HS-5 (cell line): ENCODE measurements around the gene NAP1L4.
"Not testable (repeated sequence)": the region's sequence is repeated elsewhere in the genome, so short reads cannot be mapped to it uniquely, and the experiment has no call there.

Experiments
- DNase-seq: peaks from one replicate; pipeline ENCODE4 v3.0.0-alpha.2; 2012; ENCODE audit warnings: low read depth

The NAP1L4 gene

DNA sequence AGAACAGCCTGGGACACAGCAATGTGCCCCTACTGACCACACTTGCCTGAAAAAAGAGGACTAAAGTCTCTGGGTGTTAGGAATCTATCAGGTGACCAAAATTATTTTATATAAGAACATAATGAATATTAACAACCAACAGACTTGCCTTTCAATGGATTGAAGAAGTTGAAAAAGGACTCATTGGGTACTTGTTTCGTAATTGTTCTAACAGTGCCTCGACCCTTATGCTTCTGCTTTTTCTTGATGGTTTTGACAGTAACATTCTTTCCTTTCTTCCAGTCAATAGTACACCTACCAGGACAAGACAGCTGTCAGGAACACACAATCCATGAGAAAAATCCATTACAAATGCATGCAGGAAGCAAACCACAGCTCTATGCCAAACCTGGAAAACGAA is 33.9 kb downstream of the NAP1L4 start:
- DNase-seq, result no peak

DNA sequence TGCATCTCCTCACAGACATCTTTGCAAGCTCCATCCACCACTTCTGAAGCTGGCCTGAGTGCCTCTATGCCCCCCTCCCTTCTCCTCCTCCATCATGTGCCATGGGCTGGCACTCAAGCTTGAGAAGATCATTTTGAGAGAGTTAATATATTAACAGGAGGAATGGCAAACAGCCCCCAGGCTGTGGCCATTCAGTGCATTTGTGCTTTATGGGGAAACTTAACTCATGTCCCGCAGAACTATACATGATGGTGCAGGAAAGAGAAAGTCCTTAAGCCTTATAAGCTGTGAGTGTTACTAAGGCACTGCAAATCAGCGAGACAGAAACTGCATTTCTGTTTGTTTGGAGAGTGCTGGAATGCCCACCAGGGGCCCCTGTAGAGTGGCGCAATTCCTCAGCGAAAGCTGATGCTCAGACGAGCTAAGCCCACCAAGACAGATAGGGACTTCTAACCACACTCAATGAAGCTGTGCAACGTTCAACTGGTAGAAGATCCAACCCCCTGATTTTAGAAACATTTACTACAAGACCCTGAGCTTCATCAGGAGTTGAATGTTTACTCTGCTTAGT is 36.1 kb downstream of the NAP1L4 start:
- no peak for DNase-seq

DNA sequence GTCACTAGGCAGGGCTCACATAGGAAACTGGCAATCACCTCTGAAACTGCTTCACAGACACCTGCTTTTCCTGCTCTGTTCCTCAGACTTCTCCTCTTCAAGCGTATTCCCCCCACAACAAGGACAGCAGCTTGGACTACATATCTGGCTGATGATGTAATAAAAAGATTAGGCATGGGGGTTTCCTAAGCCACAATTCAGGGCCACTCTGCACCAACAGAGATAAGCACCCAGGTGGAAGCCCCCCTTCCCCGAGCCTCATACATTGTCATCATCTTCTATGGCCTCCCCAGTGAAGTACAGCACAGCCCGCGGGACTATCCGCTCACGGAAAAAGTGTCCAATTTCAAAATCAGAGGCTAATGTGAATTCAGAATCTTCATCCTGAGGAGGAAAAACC is 37.9 kb downstream of the NAP1L4 start:
- DNase-seq, result no peak

DNA sequence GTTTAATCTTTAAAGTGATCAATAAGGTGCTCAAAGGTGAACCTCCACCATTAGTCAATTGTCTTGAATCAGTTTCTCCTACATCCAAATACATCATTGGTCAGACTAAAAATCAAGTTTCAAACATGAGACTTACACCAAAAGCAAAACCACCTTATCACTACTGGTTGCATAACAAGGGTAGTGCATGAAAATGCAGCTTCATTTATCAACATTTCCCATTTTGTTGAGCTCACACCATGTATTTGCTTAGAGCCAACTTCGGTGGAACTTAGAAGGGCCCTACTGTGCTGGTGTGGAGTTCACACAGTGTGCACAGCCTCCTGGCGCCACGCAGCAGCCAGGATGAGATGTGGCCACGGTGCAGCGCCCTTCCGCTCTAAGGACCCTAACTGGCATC is 39.8 kb downstream of the NAP1L4 start:
- no peak for DNase-seq

DNA sequence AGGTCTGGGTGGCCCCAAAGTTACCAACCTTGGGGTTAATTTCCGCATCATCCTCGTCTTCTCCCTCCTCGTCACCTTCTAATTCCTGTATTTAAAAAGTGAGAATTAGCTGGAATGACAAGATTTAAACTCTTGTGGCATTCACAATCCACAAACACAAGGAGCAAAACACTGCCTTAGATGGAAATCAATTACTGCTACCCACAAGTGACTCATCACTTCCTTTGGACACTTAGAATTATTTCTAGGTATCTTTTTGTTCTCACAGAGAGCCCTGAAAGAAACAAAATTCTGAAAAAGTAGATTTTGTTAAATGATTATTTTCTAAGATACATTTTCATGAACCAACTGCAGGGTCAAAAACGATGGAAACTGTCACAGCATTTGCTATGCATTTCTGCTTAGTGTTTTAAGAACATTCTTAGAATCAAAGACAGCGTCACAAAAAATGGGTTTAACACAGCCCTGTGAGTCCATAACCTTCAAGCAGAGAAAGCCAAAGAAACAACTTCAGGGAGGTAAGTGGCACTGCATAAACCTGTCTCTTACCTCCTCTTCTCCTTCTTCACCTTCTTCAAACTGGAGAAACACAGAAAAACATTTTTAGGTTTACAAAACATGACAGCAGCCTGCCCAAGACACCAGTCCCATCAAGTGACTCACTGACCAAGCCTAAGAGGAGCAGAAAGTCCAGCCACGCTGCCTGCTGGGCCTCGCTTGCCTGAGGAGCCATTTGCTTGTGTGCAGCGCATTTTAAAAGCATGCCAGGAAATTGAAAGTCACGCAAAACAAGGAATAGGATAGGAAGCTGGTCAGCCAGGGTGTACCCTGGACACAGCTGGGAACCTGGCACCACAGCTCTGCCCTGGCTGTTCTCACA is 40.7 kb downstream of the NAP1L4 start:
- DNase-seq, result no peak

DNA sequence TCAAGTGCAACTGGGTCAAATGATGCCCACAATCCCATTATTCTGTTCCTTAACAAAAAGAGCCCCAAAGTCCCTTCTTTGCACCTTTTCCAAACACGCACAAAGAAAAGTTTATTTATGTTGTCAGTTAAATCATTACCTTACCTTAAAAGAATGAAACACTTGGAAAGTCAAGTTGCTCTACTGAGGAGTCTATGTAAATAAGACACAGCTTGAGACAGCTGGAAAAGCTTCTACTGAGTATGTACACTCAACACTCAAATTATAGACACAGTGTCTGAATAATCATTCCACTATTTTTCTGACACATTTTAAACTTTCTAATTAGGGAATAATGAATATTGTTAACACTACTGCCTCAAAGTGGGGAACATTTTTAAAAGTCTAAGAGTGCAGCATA is 41.3 kb downstream of the NAP1L4 start:
- no peak for DNase-seq

DNA sequence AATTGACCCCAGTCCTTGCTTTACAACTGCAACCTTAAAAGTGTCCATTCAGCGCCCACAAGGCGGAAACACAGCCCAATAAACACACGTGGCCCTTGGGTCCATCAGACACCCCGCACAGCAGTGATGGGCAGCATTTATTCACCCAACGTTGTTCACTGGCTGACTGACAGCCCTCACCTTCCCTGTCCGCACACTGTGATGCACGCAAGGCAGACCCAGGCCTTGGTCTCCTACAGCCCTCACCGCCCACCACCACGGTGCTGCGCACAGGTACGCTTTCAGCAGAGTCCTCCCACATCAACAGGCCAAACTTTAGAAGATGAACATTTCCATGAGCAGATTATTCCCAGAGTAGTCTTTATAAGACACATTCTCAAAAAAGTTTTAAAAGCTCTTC is 42.2 kb downstream of the NAP1L4 start:
- DNase-seq, result no peak

DNA sequence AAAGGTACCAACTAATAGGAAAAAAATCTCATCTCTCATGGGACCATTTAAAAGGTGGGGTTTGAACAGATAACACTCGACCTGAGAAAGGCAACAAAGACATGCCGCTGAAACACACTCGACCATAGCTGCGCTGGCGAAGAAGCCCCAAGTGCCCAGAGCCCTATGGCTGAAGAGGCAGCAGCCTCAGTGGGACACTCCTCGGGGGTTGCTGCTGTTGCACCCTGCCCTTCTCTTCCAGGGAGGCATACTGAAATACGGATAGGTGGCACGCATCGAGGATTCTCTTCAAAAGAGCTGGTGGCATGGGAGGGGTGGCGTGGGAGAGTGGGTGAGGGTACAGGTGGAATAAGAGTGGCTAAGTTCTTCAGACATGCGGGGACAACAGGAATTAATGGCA is 44.4 kb downstream of the NAP1L4 start:
- no peak for DNase-seq

DNA sequence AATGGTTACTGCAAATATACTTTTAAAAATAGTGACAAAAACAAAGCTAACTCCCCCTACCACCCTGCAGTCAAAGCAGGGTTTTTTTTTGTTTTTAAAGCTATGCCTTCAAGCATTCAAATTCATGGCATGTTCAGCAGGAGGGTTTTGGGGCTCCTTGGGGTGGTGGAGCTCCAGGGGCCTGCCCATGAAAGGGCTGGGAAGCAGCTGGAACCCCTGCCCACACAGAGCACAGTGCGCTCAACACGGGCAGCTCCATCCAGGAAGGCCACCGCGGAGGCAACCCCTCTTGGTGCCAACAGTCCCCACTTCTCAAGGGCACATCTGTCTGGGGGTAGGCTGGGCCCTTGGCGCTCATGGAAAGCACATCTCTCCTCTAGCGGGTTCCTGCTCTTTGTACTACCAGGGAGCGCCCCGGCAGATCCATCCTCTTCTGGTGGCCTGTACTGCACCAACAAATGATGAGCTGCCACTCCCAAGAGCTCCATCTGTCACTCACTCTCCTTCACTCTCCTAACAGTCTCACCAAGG is 46.3 kb downstream of the NAP1L4 start:
- no peak for DNase-seq

DNA sequence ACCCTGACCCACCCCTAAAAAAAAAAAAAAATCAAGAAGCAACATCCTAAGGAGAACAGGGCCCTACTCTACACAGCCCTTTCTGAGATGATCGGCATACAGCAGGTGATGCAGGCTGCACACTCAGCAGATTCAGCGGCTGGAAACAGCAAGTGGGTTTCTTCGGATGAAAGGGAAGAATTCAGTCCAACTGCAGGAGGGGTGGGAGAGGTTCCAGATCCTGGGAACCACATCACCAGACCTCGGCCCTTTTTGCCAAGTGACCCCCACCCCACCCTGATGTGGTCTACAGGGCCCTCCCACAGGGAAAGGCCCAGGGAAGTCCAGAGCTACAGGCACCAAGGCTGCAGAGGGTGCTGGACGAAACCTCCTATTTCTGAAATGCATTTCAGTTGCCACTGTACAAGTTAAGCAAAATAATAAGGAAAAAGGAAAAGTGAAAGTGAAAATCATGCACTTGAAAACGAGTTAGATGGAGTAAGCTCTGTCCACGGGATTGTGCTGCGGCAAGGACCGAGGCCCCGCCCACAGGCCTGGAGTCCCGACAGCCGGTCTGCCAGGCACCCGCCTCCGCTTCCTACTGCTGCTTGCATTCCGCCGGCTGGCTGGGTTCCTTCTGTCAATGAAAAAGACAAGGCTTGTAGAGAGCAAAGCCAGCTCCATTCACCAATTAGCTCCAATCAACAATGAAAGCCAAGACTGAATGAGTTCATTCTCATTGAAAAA is 46.9 kb downstream of the NAP1L4 start:
- no peak for DNase-seq

DNA sequence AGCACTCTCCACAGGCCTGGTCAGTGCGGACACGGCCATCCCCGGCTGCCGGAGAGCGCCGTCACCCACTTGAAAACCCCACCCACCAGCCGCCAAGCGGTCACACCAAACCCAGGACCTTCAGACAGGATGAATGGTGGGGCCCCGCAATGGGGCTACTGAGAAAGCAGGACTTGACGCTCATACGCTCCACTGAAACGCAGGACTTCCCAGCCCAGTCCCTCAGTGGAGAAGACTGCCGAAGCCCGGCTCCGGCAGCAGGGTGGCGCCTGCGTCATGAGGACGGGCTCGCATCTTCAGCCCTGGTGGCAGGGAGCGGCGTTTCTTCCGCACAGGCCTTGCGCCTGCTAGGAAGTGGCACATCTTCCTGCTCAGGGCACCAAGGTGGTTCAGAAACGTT is 47.6 kb downstream of the NAP1L4 start:
- no peak for DNase-seq

DNA sequence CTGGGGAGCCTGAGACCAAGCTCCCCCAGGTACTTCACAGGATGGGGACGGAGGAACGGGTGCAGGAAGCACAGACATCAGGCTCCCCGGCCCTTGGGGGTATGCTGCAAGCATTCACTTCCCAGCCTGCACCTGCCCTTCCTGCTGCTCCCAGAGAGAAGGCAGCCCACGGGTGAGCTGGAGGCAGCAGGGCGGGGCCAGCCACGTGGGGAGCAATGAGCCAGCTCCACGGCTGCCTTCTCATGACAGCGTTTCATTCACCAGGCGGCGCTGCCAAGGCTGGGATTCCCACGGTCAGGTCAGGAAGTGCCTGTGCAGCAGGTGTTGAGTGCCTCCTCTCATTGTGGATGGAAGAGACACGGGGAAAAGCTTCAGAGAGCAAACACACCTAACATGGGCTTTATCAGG is 48.4 kb downstream of the NAP1L4 start:
- DNase-seq, result no peak

DNA sequence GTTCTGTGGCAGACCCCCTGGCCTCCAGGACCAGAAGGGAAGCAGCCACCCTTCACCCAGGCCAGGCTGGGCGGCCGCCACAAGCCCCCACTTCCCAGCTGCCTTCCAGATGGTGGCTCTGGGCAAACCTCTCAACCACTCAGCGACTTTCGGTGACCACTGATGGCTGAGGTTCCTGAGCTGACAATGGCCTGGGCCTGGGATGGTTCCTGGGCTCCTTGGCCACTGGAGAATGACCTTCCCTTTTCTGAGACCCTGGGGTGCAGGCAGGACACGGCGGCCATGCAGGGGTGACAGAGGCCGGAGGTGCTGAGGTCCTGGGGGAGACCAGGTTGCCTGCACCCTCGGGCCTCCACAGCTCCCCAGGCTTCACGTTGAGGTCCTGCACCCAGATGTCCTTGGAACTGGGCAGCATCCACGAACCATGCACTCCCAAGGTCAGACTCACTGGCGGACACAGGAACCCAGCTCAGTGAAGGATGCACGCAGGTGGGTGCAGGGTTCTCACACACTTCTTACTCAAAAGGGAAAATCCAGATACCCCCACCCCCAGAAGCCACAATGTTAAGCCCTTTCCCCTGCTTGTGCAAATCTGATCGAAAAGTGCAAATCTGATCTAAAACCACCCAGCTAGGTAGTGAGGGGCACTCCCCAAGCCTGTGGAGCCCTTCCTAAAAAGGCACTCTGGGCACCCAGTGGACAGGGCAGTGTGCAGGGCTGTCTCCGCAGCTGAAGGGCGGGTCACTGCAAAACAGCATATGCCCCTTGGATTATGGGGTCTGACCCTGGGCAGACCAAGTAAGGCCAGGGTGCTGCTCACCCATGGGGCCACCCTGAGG is 49.0 kb downstream of the NAP1L4 start:
- no peak for DNase-seq

DNA sequence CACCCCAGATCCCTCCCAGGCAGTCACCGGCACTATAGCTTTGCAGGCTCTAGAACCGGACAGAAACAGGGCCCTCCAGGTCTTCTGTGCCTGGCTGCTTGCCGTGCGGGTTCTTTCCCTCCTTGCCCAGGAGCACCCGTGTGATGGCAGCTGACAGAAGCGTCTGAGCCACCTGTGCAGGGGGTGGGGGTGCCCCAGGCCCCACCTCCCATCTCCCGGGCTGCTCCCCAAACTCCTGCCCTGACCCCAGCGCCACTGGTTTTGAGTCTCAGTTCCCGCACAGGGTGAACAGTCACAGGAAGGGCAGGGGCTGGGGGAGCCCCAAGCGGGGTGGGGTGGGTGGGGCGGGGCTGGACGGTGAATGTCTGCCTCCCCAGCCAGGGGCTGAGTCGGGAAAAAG is 49.7 kb downstream of the NAP1L4 start:
- no peak for DNase-seq

DNA sequence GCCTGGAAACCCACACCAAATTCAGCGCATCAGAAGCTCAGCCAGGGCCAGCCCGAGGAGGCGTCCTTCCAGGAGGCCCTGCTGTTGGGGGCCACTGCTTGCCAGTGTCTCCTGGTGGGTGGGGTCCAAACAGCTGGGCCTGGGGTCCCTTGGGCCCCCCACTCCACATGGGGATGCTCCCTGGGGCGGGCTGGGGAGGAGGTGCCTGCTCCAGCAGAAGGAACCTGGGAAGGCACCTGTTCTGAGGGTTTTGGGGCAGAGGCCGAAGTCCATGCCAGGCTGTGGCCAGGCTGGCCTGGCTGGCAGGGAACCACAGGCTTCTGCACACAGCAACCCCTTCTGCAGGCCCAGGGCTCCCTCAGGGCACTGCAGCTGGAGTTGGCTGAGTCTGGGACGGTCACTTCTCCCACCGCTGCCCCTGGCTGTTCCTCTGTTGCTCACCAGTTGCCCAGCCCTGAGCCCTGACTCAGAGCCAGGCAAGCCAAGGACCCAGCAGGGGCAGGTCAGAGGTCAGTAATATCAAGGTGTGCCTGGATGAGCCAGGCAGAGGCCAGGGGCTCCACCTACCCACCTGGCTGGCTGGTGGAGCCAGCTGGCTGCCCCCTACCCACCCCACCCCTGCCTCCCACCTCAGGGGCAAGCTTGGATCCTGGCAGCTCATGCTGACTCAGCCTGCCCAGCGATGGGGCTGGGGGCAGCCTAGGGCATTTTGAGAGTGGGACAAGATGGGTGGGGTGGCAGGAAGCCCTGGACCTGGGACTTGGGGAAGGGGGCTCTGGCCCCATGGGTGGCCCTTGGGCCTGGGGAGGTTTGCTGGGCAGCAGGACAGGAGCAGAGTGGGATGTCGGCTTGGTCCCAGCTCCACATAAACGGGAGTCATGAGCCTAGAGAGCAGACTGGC is 51.0 kb downstream of the NAP1L4 start:
- no peak for DNase-seq

DNA sequence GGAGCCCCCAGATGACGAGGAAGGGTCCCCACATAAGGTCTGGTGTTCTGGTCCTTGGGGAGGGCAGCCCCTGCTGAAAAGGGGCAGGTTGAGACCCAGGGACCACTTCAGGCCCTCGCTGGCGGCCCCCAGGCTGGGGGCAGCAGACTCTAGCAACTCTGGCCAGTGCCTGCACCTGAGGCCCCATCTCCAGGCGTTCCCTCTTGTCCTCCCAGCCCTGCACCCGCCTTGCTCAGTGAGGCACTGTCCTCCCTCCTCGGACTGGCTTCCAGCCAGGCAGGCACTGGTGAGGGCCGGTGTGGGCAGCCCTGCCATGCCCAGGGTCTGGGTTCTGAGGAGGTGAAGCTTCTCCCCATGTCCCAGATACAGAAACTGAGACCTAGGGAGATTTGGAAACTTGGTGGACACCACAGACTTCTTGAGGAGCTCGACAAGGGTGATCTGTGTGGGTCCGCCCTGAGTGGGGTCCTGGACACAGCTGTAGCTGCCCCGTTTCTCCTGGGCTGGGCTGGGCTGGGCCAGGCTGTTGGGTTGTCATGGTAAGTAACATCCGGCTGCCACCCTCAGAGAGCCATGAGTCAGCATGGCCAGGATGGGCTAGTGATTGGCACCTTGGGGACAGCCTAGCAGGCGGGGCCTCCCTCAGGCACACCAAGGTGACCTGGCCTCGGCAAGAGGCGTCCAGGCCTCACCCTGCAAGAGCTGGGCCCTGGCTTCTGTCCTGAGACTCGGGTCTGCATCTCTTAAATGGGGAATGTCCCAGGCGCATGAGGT is 51.8 kb downstream of the NAP1L4 start:
- DNase-seq, result no peak

DNA sequence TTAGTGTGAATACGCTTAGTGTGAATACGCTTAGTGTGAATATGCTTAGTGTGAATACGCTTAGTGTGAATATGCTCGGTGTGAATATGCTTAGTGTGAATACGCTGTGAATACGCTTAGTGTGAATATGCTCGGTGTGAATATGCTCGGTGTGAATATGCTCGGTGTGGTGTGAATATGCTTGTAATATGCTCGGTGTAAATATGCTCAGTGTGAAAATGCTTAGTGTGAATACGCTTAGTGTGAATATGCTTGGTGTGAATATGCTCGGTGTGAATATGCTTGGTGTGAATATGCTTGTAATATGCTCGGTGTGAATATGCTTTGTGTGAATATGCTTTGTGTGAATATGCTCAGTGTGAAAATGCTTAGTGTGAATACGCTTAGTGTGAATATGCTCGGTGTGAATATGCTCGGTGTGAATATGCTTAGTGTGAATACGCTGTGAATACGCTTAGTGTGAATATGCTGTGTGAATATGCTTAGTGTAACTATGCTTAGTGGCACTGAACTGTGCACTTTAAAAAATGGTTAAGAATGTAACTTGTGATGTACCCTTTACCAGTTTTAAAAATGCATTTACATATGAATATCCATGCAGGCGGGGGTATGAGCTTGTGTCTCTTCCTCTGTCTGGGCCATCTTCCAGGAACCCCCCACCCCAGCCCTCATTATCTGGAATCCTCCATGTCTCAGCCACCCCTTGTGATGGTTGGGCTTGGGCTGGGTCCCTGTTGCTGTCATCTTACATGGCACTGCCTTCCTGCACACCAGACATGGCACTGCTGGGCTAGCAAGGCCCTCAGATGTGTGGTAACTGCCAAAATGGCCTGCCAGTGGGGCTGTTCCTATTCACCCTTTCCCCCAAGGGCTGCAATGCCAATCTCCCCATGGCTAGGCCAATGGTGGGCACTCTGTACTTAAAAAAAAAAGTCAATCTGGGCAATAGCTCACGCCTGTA is 53.4 kb downstream of the NAP1L4 start:
- not testable (repeated sequence) for DNase-seq

DNA sequence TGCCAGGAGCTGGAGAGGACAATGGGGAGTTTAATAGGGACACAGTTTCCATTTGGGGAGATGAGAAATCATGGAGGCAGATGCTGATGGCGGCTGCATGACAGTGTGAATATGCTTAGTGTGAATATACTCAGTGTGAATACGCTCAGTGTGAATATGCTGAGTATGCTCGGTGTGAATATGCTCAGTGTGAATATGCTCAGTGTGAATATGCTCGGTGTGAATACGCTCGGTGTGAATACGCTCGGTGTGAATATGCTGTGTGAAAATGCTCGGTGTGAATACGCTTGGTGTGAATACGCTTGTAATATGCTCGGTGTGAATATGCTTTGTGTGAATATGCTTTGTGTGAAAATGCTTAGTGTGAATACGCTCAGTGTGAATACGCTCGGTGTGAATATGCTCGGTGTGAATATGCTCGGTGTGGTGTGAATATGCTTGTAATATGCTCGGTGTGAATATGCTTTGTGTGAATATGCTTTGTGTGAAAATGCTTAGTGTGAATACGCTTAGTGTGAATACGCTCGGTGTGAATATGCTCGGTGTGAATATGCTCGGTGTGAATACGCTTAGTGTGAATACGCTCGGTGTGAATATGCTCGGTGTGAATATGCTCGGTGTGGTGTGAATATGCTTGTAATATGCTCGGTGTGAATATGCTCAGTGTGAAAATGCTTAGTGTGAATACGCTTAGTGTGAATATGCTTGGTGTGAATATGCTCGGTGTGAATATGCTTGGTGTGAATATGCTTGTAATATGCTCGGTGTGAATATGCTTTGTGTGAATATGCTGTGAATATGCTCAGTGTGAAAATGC is 54.3 kb downstream of the NAP1L4 start:
- not testable (repeated sequence) for DNase-seq
